GM21367 (cell line): ENCODE measurements around the gene SIMC1.

ENCODE experiments used
- ATAC-seq: cut with Tn5 transposase; IDR thresholded peaks from one replicate; pipeline ENCODE4 v1.9.1; 2021; ENCODE audit not compliant: unreplicated experiment

The SIMC1 gene

DNA sequence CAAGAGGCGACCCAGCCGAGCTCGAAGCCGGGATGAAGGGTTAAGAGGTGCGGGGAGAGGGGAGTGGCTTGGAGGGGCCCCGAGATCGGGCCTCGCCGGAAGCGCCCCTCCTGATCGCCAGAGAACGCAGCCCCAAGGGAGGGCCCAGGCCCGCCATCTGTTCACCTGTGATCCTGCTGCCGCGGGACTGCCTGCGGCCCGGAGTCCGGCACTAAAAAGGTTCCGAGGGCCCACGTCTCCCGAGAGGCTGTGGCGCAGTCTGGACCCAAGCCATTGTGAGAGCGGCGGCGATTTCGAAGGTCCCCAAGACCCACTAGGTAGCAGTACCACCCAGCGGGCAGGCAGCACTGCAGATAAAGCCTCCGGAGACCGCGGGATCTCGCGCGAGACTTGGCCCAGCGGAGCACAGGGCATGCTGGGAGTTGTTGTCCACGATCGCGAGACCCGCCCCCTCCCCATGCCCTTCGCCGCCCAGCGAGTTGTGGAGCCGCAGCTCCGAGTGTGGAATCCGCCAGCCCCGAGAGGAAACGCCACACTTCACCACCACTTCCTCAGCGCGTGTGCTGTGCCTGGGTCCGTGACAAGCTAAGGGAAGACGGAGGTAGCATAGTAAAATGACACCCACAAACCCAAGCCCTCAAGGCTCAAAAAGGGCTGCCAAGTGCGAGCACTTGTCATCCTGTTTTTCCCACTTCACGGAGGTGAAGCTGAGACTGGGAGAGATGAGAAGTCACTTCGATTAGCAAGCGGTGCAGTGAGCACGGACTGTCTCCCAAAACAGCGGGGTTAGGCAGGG lies 123.4 kb downstream of the SIMC1 start, which contains the start of gene KIAA1191:
TSS of gene KIAA1191 (minus strand) at position 328 of the 796 bp plus-strand sequence. CDS start 2,256 bp downstream, outside the sequence.
- peak; percentile 79 for ATAC-seq

GRCh38 chr5:176362233-176362490 lies 123.9 kb downstream of the SIMC1 start:
- peak; percentile 2 for ATAC-seq

DNA sequence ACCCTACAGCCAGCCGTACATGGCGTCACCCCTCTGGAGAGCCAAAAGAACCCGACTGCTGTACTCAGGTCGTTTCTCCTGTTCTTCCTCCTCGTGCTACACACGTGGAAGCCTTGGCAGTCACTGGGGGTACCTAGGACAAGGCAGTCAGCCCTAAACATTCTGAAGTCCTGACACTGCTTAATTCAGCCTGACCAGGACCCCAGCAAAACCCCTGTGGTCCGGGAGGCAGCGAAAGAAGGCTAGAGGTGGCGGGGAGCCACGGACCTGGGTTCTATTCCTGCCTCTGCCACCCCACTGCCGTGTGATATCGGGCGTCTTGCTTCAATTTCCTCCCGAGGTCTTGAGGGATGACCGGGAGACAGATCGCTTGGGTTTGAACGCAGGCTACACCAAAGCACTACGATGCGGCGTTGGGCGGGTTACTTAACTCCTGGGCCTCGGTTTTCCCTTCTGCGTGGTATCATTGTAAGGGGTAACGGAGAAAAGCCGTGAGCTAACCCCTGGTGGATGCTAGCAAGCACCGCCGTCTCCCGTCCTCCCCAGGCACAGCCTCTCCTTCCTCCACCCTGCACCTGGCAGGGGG lies 126.6 kb downstream of the SIMC1 start:
- ATAC-seq, result no peak

- peak; percentile 31 for ATAC-seq
These were observed 127.4 kb downstream of the SIMC1 start, which contains the start of gene ARL10 for GRCh38 chr5:176365351-176366231. Gene ARL10, plus strand, starts transcription at chr5:176365487. Its CDS starts 77 bp downstream, at chr5:176365564.

- no peak for ATAC-seq
These were observed 128.1 kb downstream of the SIMC1 start for GRCh38 chr5:176366232-176366894.

- no peak for ATAC-seq
These were observed 130.5 kb downstream of the SIMC1 start for GRCh38 chr5:176368726-176369125.

GRCh38 chr5:176369934-176370711 lies 131.9 kb downstream of the SIMC1 start:
- ATAC-seq, result no peak

- ATAC-seq, result no peak
These were observed 133.7 kb downstream of the SIMC1 start for GRCh38 chr5:176371621-176372539.

GRCh38 chr5:176373100-176373818 lies 135.0 kb downstream of the SIMC1 start:
- no peak for ATAC-seq

DNA sequence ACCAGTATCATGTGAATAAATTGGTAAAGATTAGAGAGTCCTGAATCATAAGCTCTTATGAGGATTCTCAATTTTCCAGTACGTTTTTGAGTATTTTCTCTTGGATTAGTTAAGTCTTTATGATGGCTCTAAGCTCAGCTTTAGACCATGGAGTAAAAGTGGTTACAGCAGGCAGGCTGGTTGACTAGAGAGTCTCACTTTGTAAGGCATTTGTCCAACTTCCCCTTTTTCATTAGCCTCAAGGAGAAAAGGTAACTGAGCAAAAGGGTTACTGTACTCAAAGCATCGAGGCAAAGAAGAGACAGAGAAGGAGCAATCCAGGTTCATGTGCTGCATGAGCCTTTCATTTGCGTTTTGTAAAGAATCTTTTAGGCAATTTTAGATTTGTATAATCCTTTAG lies 141.7 kb downstream of the SIMC1 start:
- ATAC-seq, result no peak

DNA sequence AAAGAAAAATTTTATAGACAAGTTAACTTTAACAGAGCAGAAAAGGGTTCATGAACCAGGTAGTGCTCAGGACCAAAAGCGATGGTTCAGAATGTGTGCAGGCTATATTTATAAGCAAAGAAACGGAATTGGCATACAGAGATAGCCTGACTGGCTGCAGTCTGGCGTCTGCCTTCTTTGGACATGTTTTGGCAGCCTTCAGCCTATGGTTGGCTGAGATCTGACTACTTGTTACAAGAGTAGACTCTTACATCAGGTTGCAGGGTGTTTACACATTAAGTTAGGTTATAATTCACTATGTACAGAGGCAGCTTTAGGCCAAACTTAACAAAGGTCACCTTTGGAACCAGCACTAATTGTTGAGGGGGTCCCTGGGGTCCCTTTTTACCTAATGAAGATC lies 143.2 kb downstream of the SIMC1 start:
- ATAC-seq, result no peak

DNA sequence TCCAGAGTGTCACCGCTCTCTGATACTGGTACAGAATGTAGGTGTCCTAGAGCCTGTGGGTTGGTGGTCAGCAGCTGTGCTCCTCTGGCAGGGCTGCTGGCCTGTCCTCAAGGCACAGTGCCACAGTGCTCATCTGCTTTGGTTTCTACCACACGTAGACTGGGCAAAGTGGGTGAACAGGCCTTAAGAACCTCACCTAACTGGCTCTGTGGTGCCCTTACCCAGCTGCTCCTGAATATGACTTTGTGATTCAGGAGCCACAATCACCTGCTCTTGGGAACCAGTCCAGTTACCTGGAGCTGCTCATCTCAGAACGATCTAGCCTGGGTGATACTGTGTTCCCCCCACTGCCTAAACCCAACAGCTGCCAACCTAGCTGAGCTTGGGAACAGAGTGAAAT lies 143.8 kb downstream of the SIMC1 start:
- no peak for ATAC-seq

GRCh38 chr5:176382721-176383120 lies 144.5 kb downstream of the SIMC1 start:
- ATAC-seq, result no peak

DNA sequence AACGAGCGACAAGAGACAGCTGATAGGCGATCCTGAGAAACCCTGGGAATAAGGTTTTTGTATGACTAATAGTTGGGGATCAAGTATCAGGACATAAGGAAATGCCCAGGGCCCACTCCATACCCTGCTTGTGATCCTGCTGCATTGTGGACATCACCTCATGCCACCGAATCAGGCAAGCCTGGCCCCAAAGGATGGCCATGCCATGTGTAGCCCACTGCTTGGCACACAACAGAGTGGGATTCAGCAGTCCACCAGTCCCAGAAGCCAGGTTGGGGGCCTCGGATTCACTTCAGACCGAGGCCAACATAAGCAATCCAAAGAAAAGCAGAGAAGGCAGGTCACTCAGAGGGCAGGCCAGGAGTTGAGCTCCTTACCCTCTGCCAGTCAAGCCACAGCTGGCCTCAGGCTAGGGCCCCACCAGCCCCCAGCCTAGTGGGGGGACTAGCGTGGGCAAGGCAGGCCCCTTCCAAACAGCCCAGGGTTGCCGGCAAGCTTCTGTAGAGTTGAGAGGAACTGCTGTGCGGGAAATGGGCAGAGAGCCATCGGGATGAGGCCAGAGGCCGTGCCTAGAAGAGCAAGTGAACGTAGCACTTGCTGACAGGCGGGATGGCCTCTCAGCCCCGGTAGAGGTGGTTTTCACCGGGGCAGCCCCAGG lies 145.2 kb downstream of the SIMC1 start:
- no peak for ATAC-seq

GRCh38 chr5:176383961-176384360 lies 145.7 kb downstream of the SIMC1 start:
- ATAC-seq, result no peak

GRCh38 chr5:176384366-176384930 lies 146.2 kb downstream of the SIMC1 start:
- no peak for ATAC-seq

DNA sequence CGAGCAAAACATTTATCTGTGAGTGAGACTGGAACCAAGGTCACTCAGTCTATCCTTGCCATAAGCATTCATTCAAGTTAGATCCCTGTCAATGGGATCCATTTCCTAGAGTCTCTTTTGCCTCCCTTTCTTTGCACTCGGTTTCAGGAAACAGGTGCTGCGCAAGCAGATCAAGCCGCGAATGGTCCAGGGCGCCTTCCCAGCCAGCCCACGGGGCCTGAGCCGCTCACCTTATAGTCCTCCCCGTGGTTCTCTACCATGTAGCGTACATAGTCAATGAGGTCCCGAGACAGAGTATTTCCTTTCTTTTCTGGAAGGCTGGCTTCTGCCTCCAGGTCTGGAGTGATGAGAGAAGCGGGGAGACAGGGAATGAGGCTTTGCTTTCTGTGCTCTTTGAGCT lies 146.8 kb downstream of the SIMC1 start:
- no peak for ATAC-seq

DNA sequence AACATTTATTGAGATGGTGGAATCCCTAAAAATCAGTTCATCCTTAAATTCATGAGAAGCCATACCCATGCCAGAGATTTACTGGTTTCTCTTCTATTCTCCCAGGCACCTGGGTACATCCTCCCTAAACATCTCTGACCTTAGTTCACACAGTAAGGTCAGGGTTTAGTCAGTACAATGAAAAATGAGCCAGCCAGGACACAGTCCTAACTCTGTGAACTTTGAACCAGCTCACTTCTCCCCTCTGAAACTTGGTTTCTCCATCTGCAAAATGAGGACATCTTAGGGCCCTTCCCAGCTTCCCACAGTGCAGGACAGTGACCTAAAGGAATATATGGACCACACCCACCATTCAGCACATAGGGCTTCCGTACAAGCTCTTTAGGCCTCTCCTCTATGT lies 148.3 kb downstream of the SIMC1 start:
- ATAC-seq, result no peak
